Right lobe of liver (tissue), 6 donors: ENCODE data around the gene CAMTA1. TPM values are rescaled to one million over a fixed set of nuclear protein-coding genes. Genes with fewer than 3 reads are reported as not detected.

ENCODE experiments used
- ATAC-seq, 4 donors: fragments of 200-7000 bp; cut with Tn5 transposase; one replicate each; pipeline ENCODE4 v1.9.1; 2020; ENCODE audit warnings: mild to moderate bottlenecking in 4 of 4, moderate library complexity in 4 of 4
- DNase-seq, 3 donors: peaks; one replicate each; pipeline ENCODE4 v3.0.0-alpha.2; 2020
- H3K27ac ChIP-seq, 3 donors: fragments of 200-600 bp; one replicate each; pipeline ENCODE4 v1.8.0; 2022
- H3K27me3 ChIP-seq, 2 donors: fragments of 200-600 bp; one replicate each; pipeline ENCODE4 v1.8.0; 2022
- H3K36me3 ChIP-seq, 4 donors: fragments of 200-600 bp; sonication (generic) in 1 of 4; one replicate each; pipeline versions ENCODE4 v1.5.1 to v1.8.0; 2017 to 2022; ENCODE audit warnings: control low read depth in 1 of 4
- H3K4me1 ChIP-seq, 4 donors: fragments of 200-600 bp; sonication (generic) in 1 of 4; one replicate each; pipeline versions ENCODE4 v1.5.1 to v1.8.0; 2017 to 2022; ENCODE audit warnings: control low read depth in 1 of 4
- H3K4me3 ChIP-seq, 3 donors: fragments of 200-600 bp; one replicate each; pipeline ENCODE4 v1.8.0; 2022
- H3K9me3 ChIP-seq, 4 donors: fragments of 200-600 bp; sonication (generic) in 1 of 4; one replicate each; pipeline versions ENCODE4 v1.5.1 to v1.8.0; 2017 to 2022; ENCODE audit warnings: control low read depth in 1 of 4
- CTCF ChIP-seq, 4 donors: fragments of 200-600 bp in 3 of 4; fragments of 450-650 bp in 1 of 4; IDR thresholded peaks; one replicate each; pipeline versions ENCODE4 v1.5.1 to v1.8.0; 2016 to 2022; ENCODE audit warnings: antibody characterized with exemption in 4 of 4, mild to moderate bottlenecking in 2 of 4
- POLR2A ChIP-seq: fragments of 450-650 bp; IDR thresholded peaks from one replicate; pipeline ENCODE4 v1.6.1; 2017; ENCODE audit warnings: antibody characterized with exemption, mild to moderate bottlenecking
- WGBS: methylation state at CpG from one replicate; pipeline ENCODE4 v1.1.6; 2018; ENCODE audit warnings: low coverage, low lambda C conversion rate; ENCODE audit not compliant: insufficient coverage; ENCODE audit errors: missing lambda C conversion rate; 5-methylcytosine and 5-hydroxymethylcytosine counted together
- intact Hi-C, 2 donors: fragments of 100-400 bp; cut with DNase I; formaldehyde crosslinking; loops; one replicate each; pipeline versions ENCODE4 v1.11.2 to v1.14.1; 2022
- total RNA-seq, 6 experiments: library from RNA; depleted of rRNA in 2 of 6; stranded (reverse); fragments of >200 nt in 2 of 6; fragmentation: NEBNext Ultra II Directional in 3 of 6; extraction: Animal tissue kit (Norgen Biotek cat#: 25700) in 3 of 6; gene quantifications; one replicate each; pipeline versions ENCODE4 v1.1.0 to v1.2.4, GENCODE V29; 2016 to 2023
- donor health status: DM: no; HTN: yes; CAD: no.
- donor health status: DM: no; HTN: no; CAD: no.
- donor health status: DM: no; HTN: no; CAD: no.
- donor health status: DM: no; HTN: yes; CAD: no.
- donor health status: DM: no; HTN: yes; CAD: no.

The CAMTA1 gene
- total RNA-seq, 6 experiments from 2014 or later: 32.3 to 49.4 (median 37.2) TPM

GRCh38 chr1:6960291-6960811 lies 175.1 kb downstream of the CAMTA1 start:
- no peaks in the 10 kb centered on the region for H3K36me3 ChIP-seq
- peaks cover 0 to 16% (median 0%) of the 10 kb centered on the region in 4 donors for H3K4me1 ChIP-seq
- DNase-seq (peak; percentile 65 to 86 (median 82)), ATAC-seq (peak; percentile 88 to 92 (median 90))
- no peaks in the 10 kb centered on the region for H3K27me3 ChIP-seq
- WGBS: 16% methylated on average over 8 of the region's 12 CpGs
- peak overlapping the region in 1 of 3 donors; percentile 18 for H3K4me3 ChIP-seq
- H3K27ac ChIP-seq: peak overlapping the region in 1 of 3 donors; percentile 31
- TF ChIP-seq CTCF (IDR thresholded peaks at IDR 0.05) (peak in 1 of 4 donors; percentile 18), POLR2A (no peak)
- intact Hi-C loops: no loop called here
- H3K9me3 ChIP-seq: peaks cover 0 to 3% (median 0%) of the 10 kb centered on the region in 4 donors

- H3K9me3 ChIP-seq: peaks cover 0 to 3% (median 0%) of the 10 kb centered on the region in 4 donors
- no peak overlapping the region for H3K4me3 ChIP-seq
- H3K4me1 ChIP-seq: peaks cover 0 to 16% (median 0%) of the 10 kb centered on the region in 4 donors
- H3K27ac ChIP-seq: no peak overlapping the region
- DNase-seq (no peak), ATAC-seq (peak in 1 of 4 donors; percentile 3)
- intact Hi-C loops: no loop called here
- no peaks in the 10 kb centered on the region for H3K27me3 ChIP-seq
- TF ChIP-seq CTCF (IDR thresholded peaks at IDR 0.05) (no peak), POLR2A (no peak)
- H3K36me3 ChIP-seq: no peaks in the 10 kb centered on the region
- 95% methylated on average over 3 of the region's 3 CpGs for WGBS
Observed at GRCh38 chr1:6960860-6961259, 175.6 kb downstream of the CAMTA1 start.

- intact Hi-C loops: no loop called here
- 87% methylated on average over 3 of the region's 13 CpGs for WGBS
- no peak for DNase-seq
- no peak for ATAC-seq
- Histone ChIP-seq H3K4me1 (peaks cover 0 to 16% (median 0%) of the 10 kb centered on the region in 4 donors), H3K4me3 (no peak overlapping the region), H3K27me3 (no peaks in the 10 kb centered on the region), H3K27ac (no peak overlapping the region), H3K36me3 (no peaks in the 10 kb centered on the region), H3K9me3 (peaks cover 0 to 3% (median 0%) of the 10 kb centered on the region in 4 donors)
- TF ChIP-seq POLR2A (no peak), CTCF (IDR thresholded peaks at IDR 0.05) (no peak)
Observed at GRCh38 chr1:6961289-6961688, 176.0 kb downstream of the CAMTA1 start.

- 0% methylated on average over 3 of the region's 31 CpGs for WGBS
- no peak for DNase-seq
- peak overlapping the region in 1 of 3 donors; percentile 16 for H3K4me3 ChIP-seq
- H3K9me3 ChIP-seq: peaks cover 0 to 3% (median 0%) of the 10 kb centered on the region in 4 donors
- peaks cover 0 to 16% (median 0%) of the 10 kb centered on the region in 4 donors for H3K4me1 ChIP-seq
- ATAC-seq: peak in 1 of 4 donors; percentile 16
- no peak overlapping the region for H3K27ac ChIP-seq
- no peak for TF ChIP-seq CTCF (IDR thresholded peaks at IDR 0.05)
- no peak for TF ChIP-seq POLR2A
- intact Hi-C loops: no loop called here
- no peaks in the 10 kb centered on the region for H3K36me3 ChIP-seq
- H3K27me3 ChIP-seq: no peaks in the 10 kb centered on the region
Observed at GRCh38 chr1:6961905-6962477, 176.7 kb downstream of the CAMTA1 start.
